Activated B cell treated with CpG ODN at 0.5 μM for 24 hours (primary cell): ENCODE data around the gene OVOL3. TPM values are rescaled to one million over a fixed set of nuclear protein-coding genes. Genes with fewer than 3 reads are reported as not detected.
"Not testable (repeated sequence)": the region's sequence is repeated elsewhere in the genome, so short reads cannot be mapped to it uniquely, and the experiment has no call there.

Experiments used
- ATAC-seq: fragments of 200-7000 bp; cut with Tn5 transposase; one replicate; pipeline ENCODE4 v1.10.0; 2021; ENCODE audit warnings: low read depth, mild to moderate bottlenecking, moderate library complexity
- CTCF ChIA-PET: fragments of 350-600 bp; sonication (Branson Sonifier 250); formaldehyde crosslinking; loops from one replicate; lab custom pipeline; 2021; ENCODE audit warnings: antibody characterized with exemption; lab: Charles Lee
- POLR2A ChIA-PET: fragments of 350-600 bp; sonication (Branson Sonifier 250); formaldehyde crosslinking; loops from one replicate; lab custom pipeline; 2021; ENCODE audit warnings: antibody characterized with exemption; lab: Charles Lee
- DNase-seq: peaks from one replicate; pipeline ENCODE4 v3.0.0; 2022
- H3K27ac Mint-ChIP-seq: one replicate; pipeline ENCODE4 v1.8.0; 2020; ENCODE audit warnings: mixed read lengths
- H3K27me3 Mint-ChIP-seq: one replicate; pipeline ENCODE4 v1.8.0; 2021; ENCODE audit warnings: mixed read lengths
- H3K36me3 Mint-ChIP-seq: one replicate; pipeline ENCODE4 v1.8.0; 2021; ENCODE audit warnings: low read depth, mixed read lengths
- H3K4me1 Mint-ChIP-seq: one replicate; pipeline ENCODE4 v1.8.0; 2021; ENCODE audit warnings: mixed read lengths
- H3K4me3 Mint-ChIP-seq: one replicate; pipeline ENCODE4 v1.8.0; 2020; ENCODE audit warnings: mild to moderate bottlenecking, mixed read lengths
- H3K9me3 Mint-ChIP-seq: one replicate; pipeline ENCODE4 v1.8.0; 2020; ENCODE audit warnings: mixed read lengths
- CTCF ChIP-seq: fragments of 200-600 bp; IDR thresholded peaks from one replicate; pipeline ENCODE4 v1.8.0; 2022; ENCODE audit warnings: antibody characterized with exemption, mild to moderate bottlenecking
- intact Hi-C: fragments of 100-400 bp; cut with micrococcal nuclease; formaldehyde crosslinking; loops from one replicate; pipeline ENCODE4 v1.15.1; 2024
- total RNA-seq: library from RNA; stranded (reverse); gene quantifications from 2 replicates; pipeline ENCODE4 v1.2.3, GENCODE V29; 2022

The OVOL3 gene
- total RNA-seq, 1 donor from 2014 or later = not detected

- H3K27ac Mint-ChIP-seq = peak overlapping the region; percentile 98
- ChIA-PET POLR2A (interaction anchor here (0.6 to 4.3 kb wide), 12 partner anchors 8 to 1524 kb away, joined by 3 to 65 read pairs (median 6); partner anchors contain the start of genes ALKBH6, CAPNS1, POLR2I and TBCB), CTCF (interaction anchor here (0.6 to 4.9 kb wide), 19 partner anchors 8 to 366 kb away, joined by 3 to 68 read pairs (median 4); partner anchors contain the start of genes CAPNS1, COX7A1, POLR2I and TBCB)
- H3K27me3 Mint-ChIP-seq = no peaks in the 10 kb centered on the region
- ATAC-seq = peak; percentile 23
- intact Hi-C loops = loop anchor here (1.0 to 5.0 kb wide), 5 partner anchors 11 to 1379 kb away; partner anchors contain the start of genes TBCB, ZNF146, ZNF566 and ZNF793
- no peaks in the 10 kb centered on the region for H3K9me3 Mint-ChIP-seq
- no peak for TF ChIP-seq CTCF
- peaks cover 18% of the 10 kb centered on the region for H3K4me1 Mint-ChIP-seq
- H3K36me3 Mint-ChIP-seq = peaks cover 27% of the 10 kb centered on the region
- no peak for DNase-seq
- peak overlapping the region; percentile 92 for H3K4me3 Mint-ChIP-seq
Observed at GRCh38 chr19:36128392-36128736, 17.4 kb downstream of the OVOL3 start.

GRCh38 chr19:36131221-36131620, 20.3 kb downstream of the OVOL3 start:
- POLR2A ChIA-PET = interaction anchor here (0.7 to 4.3 kb wide), 3 partner anchors 8 to 247 kb away, joined by 3 to 65 read pairs (median 3); partner anchors contain the start of genes CAPNS1, ZNF146 and ZNF565
- DNase-seq, ATAC-seq, H3K4me3 Mint-ChIP-seq, H3K9me3 Mint-ChIP-seq, H3K36me3 Mint-ChIP-seq, H3K27ac Mint-ChIP-seq, H3K27me3 Mint-ChIP-seq, intact Hi-C loops: not testable (repeated sequence)
- CTCF ChIA-PET = interaction anchor here (1.6 kb wide), 1 partner anchor 39 kb away, joined by 3 read pairs; no protein-coding TSS in a partner anchor
- peaks cover 14% of the 10 kb centered on the region for H3K4me1 Mint-ChIP-seq

GRCh38 chr19:36134867-36135266, 23.9 kb downstream of the OVOL3 start:
- intact Hi-C loops, H3K9me3 Mint-ChIP-seq, DNase-seq, H3K27ac Mint-ChIP-seq, H3K27me3 Mint-ChIP-seq, H3K36me3 Mint-ChIP-seq, POLR2A ChIA-PET, ATAC-seq, CTCF ChIA-PET, H3K4me3 Mint-ChIP-seq: not testable (repeated sequence)
- peaks cover 11% of the 10 kb centered on the region for H3K4me1 Mint-ChIP-seq

- ATAC-seq = no peak
- Mint-ChIP-seq H3K27me3 (peaks cover 2% of the 10 kb centered on the region), H3K4me3 (no peak overlapping the region), H3K4me1 (peaks cover 14% of the 10 kb centered on the region), H3K27ac (peak overlapping the region; percentile 30), H3K36me3 (peaks cover 19% of the 10 kb centered on the region), H3K9me3 (no peaks in the 10 kb centered on the region)
- intact Hi-C loops = no loop called here
- CTCF ChIA-PET = interaction anchor here (1.4 to 2.4 kb wide), 2 partner anchors 8 to 9 kb away, joined by 3 to 12 read pairs; no protein-coding TSS in a partner anchor
- no peak for DNase-seq
- no peak for TF ChIP-seq CTCF
- POLR2A ChIA-PET = interaction anchor here (0.6 to 1.5 kb wide), 3 partner anchors 9 to 22 kb away, joined by 4 to 7 read pairs (median 6); partner anchors contain the start of gene TBCB
Observed at GRCh38 chr19:36136964-36137686, 26.2 kb downstream of the OVOL3 start.

- Mint-ChIP-seq H3K9me3 (no peaks in the 10 kb centered on the region), H3K27ac (peak overlapping the region; percentile 97), H3K27me3 (peaks cover 2% of the 10 kb centered on the region), H3K4me3 (peak overlapping the region; percentile 97), H3K4me1 (peaks cover 16% of the 10 kb centered on the region), H3K36me3 (peaks cover 31% of the 10 kb centered on the region)
- POLR2A ChIA-PET = interaction anchor here (0.6 to 3.6 kb wide), 9 partner anchors 10 to 1641 kb away, joined by 3 to 65 read pairs (median 4); partner anchors contain the start of genes POLR2I, PSENEN, TBCB and THAP8
- intact Hi-C loops = loop anchor here (1.0 kb wide), 2 partner anchors 11 to 24 kb away; partner anchors contain the start of gene TBCB
- TF ChIP-seq CTCF = no peak
- DNase-seq = no peak
- CTCF ChIA-PET = interaction anchor here (1.2 kb wide), 1 partner anchor 11 kb away, joined by 12 read pairs; no protein-coding TSS in a partner anchor
- no peak for ATAC-seq
Observed at GRCh38 chr19:36139120-36139472, 28.2 kb downstream of the OVOL3 start.
